H1 (cell line): ENCODE measurements around the gene UBE2I. TPM values are rescaled to one million over a fixed set of nuclear protein-coding genes. Genes with fewer than 3 reads are reported as not detected.

Experiments
- CTCF ChIA-PET: fragments of 300-600 bp; sonication (Branson Sonifier 250); formaldehyde crosslinking; loops from one replicate; lab custom pipeline; 2021; ENCODE audit not compliant: partially characterized antibody; lab: Charles Lee
- POLR2A ChIA-PET: fragments of 300-600 bp; sonication (Branson Sonifier 250); formaldehyde crosslinking; loops from one replicate; lab custom pipeline; 2021; ENCODE audit warnings: inconsistent platforms; ENCODE audit not compliant: partially characterized antibody; lab: Charles Lee
- DNase-seq, 2 experiments: peaks; one replicate each; pipeline versions ENCODE4 v3.0.0 to v3.0.0-alpha.2; 2010 to 2022; ENCODE audit warnings: low spot score in 2 of 2, low read depth in 1 of 2, mixed read lengths in 1 of 2
- FAIRE-seq: peaks from 2 replicates; lab custom pipeline; 2011; peaks lifted over from hg19 to GRCh38; lab: Jason Lieb, UNC
- H2AFZ ChIP-seq: 2 replicates; pipeline ENCODE4 v1.8.1; 2012; ENCODE audit warnings: low read length, inconsistent platforms
- H2AK5ac ChIP-seq: 2 replicates; pipeline ENCODE4 v1.6.1; 2013; ENCODE audit warnings: low read depth, low read length
- H2BK120ac ChIP-seq: replicated peaks from 2 replicates; pipeline ENCODE3; 2013; ENCODE audit warnings: low read depth, low read length, inconsistent platforms
- H2BK12ac ChIP-seq: 2 replicates; pipeline ENCODE4 v1.6.1; 2013; ENCODE audit warnings: low read depth, low read length
- H2BK15ac ChIP-seq: 2 replicates; pipeline ENCODE4 v1.6.1; 2013; ENCODE audit warnings: low read length
- H2BK20ac ChIP-seq: 2 replicates; pipeline ENCODE4 v1.6.1; 2013; ENCODE audit warnings: low read length
- H2BK5ac ChIP-seq: 2 replicates; pipeline ENCODE4 v1.6.1; 2013; ENCODE audit warnings: low read depth, low read length
- H3K14ac ChIP-seq: 2 replicates; pipeline ENCODE4 v1.6.1; 2013; ENCODE audit warnings: inconsistent platforms; ENCODE audit not compliant: insufficient read length
- H3K18ac ChIP-seq: 2 replicates; pipeline ENCODE4 v1.6.1; 2013; ENCODE audit warnings: low read length; ENCODE audit errors: extremely low read depth
- H3K23ac ChIP-seq: 2 replicates; pipeline ENCODE4 v1.6.1; 2013; ENCODE audit warnings: inconsistent platforms; ENCODE audit not compliant: insufficient read length
- H3K23me2 ChIP-seq: 2 replicates; pipeline ENCODE4 v1.6.1; 2013; ENCODE audit warnings: low read depth, low read length
- H3K27ac ChIP-seq: 2 replicates; pipeline ENCODE4 v1.6.1; 2011; ENCODE audit warnings: low read depth, low read length, inconsistent platforms
- H3K27me3 ChIP-seq, 4 experiments: replicated peaks in 1 of 4; 1 replicate in 1 of 4; 2 replicates in 3 of 4; pipeline versions ENCODE4 v1.6.1 to v1.8.1; 2011 to 2013; ENCODE audit warnings: low read length in 3 of 4, mild to moderate bottlenecking in 3 of 4, inconsistent platforms in 2 of 4, mixed read lengths in 2 of 4, moderate library complexity in 1 of 4; ENCODE audit not compliant: control insufficient read depth in 3 of 4, insufficient read depth in 3 of 4; ENCODE audit errors: extremely low read depth in 1 of 4
- H3K36me3 ChIP-seq, 4 experiments: 2 replicates each; pipeline versions ENCODE4 v1.6.1 to v1.8.1; 2011 to 2013; ENCODE audit warnings: mild to moderate bottlenecking in 4 of 4, low read length in 3 of 4, moderate library complexity in 2 of 4, control low read depth in 1 of 4, inconsistent platforms in 1 of 4; ENCODE audit not compliant: insufficient read depth in 4 of 4, control insufficient read depth in 2 of 4
- H3K4ac ChIP-seq: replicated peaks from 2 replicates; pipeline ENCODE3; 2013; ENCODE audit warnings: low read length, low read depth, mixed read lengths, inconsistent platforms; ENCODE audit not compliant: insufficient read length
- H3K4me1 ChIP-seq, 4 experiments: replicated peaks in 1 of 4; 1 replicate in 1 of 4; 2 replicates in 3 of 4; pipeline versions ENCODE4 v1.6.1 to v1.8.1; 2011 to 2013; ENCODE audit warnings: low read length in 3 of 4, inconsistent platforms in 2 of 4, mixed read lengths in 1 of 4; ENCODE audit not compliant: insufficient read depth in 4 of 4, control insufficient read depth in 3 of 4
- H3K4me2 ChIP-seq, 2 experiments: 2 replicates each; pipeline versions ENCODE4 v1.6.1 to v1.8.1; 2011 to 2013; ENCODE audit warnings: low read depth in 2 of 2, low read length in 2 of 2, control low read depth in 1 of 2, inconsistent platforms in 1 of 2, mild to moderate bottlenecking in 1 of 2; ENCODE audit not compliant: insufficient read depth in 1 of 2
- H3K4me3 ChIP-seq, 4 experiments: fragments of 200-600, 300-600 bp in 1 of 4; sonication (generic), shearing (Covaris generic), sonication (Bioruptor Twin) in 1 of 4; 2 replicates each; pipeline versions ENCODE4 v1.5.1 to v1.8.1; 2011 to 2016; ENCODE audit warnings: low read length in 4 of 4, low read depth in 3 of 4, control low read depth in 2 of 4, inconsistent platforms in 2 of 4, mild to moderate bottlenecking in 2 of 4, mixed read lengths in 1 of 4, moderate library complexity in 1 of 4; ENCODE audit not compliant: insufficient read depth in 2 of 4; ENCODE audit errors: extremely low read depth in 1 of 4
- H3K56ac ChIP-seq: replicated peaks from 2 replicates; pipeline ENCODE3; 2013; ENCODE audit warnings: low read depth, mild to moderate bottlenecking, mixed read lengths, low read length, inconsistent platforms; ENCODE audit not compliant: insufficient read length
- H3K79me1 ChIP-seq: 2 replicates; pipeline ENCODE4 v1.6.1; 2013; ENCODE audit warnings: low read depth, low read length, control low read depth
- H3K79me2 ChIP-seq, 2 experiments: 2 replicates each; pipeline versions ENCODE4 v1.6.1 to v1.8.1; 2012 to 2013; ENCODE audit warnings: low read length in 2 of 2, mild to moderate bottlenecking in 2 of 2, inconsistent platforms in 1 of 2; ENCODE audit not compliant: insufficient read depth in 2 of 2, control insufficient read depth in 1 of 2
- H3K9ac ChIP-seq, 4 experiments: replicated peaks in 1 of 4; 1 replicate in 1 of 4; 2 replicates in 3 of 4; pipeline versions ENCODE4 v1.6.1 to v1.8.1; 2011 to 2013; ENCODE audit warnings: low read depth in 3 of 4, low read length in 3 of 4, control low read depth in 2 of 4, mild to moderate bottlenecking in 2 of 4, moderate library complexity in 2 of 4, inconsistent platforms in 1 of 4; ENCODE audit errors: extremely low read depth in 1 of 4
- H3K9me3 ChIP-seq, 2 experiments: 2 replicates each; pipeline versions ENCODE4 v1.6.1 to v1.8.1; 2012 to 2013; ENCODE audit warnings: mild to moderate bottlenecking in 2 of 2, moderate library complexity in 2 of 2, control low read depth in 1 of 2, inconsistent platforms in 1 of 2, low read depth in 1 of 2, low read length in 1 of 2, mixed read lengths in 1 of 2; ENCODE audit not compliant: insufficient read depth in 2 of 2
- H4K20me1 ChIP-seq, 2 experiments: replicated peaks in 1 of 2; 2 replicates each; pipeline versions ENCODE3 to v1.8.1; 2011 to 2013; ENCODE audit warnings: inconsistent platforms in 2 of 2, low read length in 2 of 2, mild to moderate bottlenecking in 1 of 2; ENCODE audit not compliant: insufficient read depth in 2 of 2, control insufficient read depth in 1 of 2
- H4K5ac ChIP-seq: 2 replicates; pipeline ENCODE4 v1.6.1; 2013; ENCODE audit warnings: low read length, low read depth, mixed read lengths, inconsistent platforms; ENCODE audit not compliant: insufficient read length
- H4K8ac ChIP-seq: 2 replicates; pipeline ENCODE4 v1.8.0; 2013; ENCODE audit warnings: mild to moderate bottlenecking, moderate library complexity, low read length, inconsistent platforms; ENCODE audit not compliant: insufficient read depth; ENCODE audit errors: extremely low read depth
- H4K91ac ChIP-seq: replicated peaks from 2 replicates; pipeline ENCODE3; 2013; ENCODE audit warnings: low read length, mixed read lengths, inconsistent platforms; ENCODE audit not compliant: insufficient read length
- POLR2AphosphoS5 ChIP-seq: IDR thresholded peaks from 2 replicates; pipeline ENCODE4 v1.6.1; 2011; ENCODE audit warnings: low read depth, low read length
- RBBP5 ChIP-seq: IDR thresholded peaks from 2 replicates; pipeline ENCODE4 v1.7.1; 2012; ENCODE audit warnings: low read depth, mild to moderate bottlenecking, inconsistent platforms, low read length, moderate library complexity, borderline replicate concordance
- WGBS, 2 experiments: shearing (Covaris generic) in 1 of 2; methylation state at CpG; one replicate each; pipeline versions ENCODE4 v1.1.6 to v1.1.7; 2013 to 2015; ENCODE audit warnings: low lambda C conversion rate in 2 of 2, mixed read lengths in 2 of 2, inconsistent platforms in 1 of 2, low coverage in 1 of 2, missing lambda C conversion rate in 1 of 2; ENCODE audit not compliant: insufficient replicate concordance in 2 of 2, insufficient coverage in 1 of 2, insufficient read length in 1 of 2; ENCODE audit errors: extremely low coverage in 1 of 2, missing lambda C conversion rate in 1 of 2; 5-methylcytosine and 5-hydroxymethylcytosine counted together
- polyA plus RNA-seq, 7 experiments: library from polyadenylated mRNA; depleted of rRNA in 3 of 7; stranded (reverse) in 5 of 7; unstranded in 2 of 7; fragments of >200 nt in 5 of 7; fragments of 200-250 nt in 2 of 7; gene quantifications; 1 replicate in 5 of 7; 2 replicates in 1 of 7; 4 replicates in 1 of 7; pipeline versions ENCODE4 v1.2.1 to v1.2.3, GENCODE V29; 2011 to 2013; ENCODE audit warnings: missing spikeins in 2 of 7, mixed read lengths in 2 of 7
- total RNA-seq: library from RNA; stranded (reverse); fragmentation: NEBNext Ultra II Directional; extraction: Animal tissue kit (Norgen Biotek cat#: 25700); gene quantifications from 2 replicates; pipeline ENCODE4 v1.2.1, GENCODE V29; 2021

Gene UBE2I
- total and polyA plus RNA-seq, 2 of the 8 experiments (the other 6 are each of a cell fraction or from before 2014, with no cell fraction given), result 148 to 268 TPM

GRCh38 chr16:1375741-1376410 is 66.4 kb downstream of the UBE2I start:
- no peak overlapping the region for H3K4ac ChIP-seq
- no peak overlapping the region for H4K5ac ChIP-seq
- no peak overlapping the region for H3K56ac ChIP-seq
- no peak for FAIRE-seq
- no peak overlapping the region for H4K8ac ChIP-seq
- H3K79me2 ChIP-seq, result peaks cover 4 to 19% of the 10 kb centered on the region in 2 experiments; a peak in 2 of 4 replicates
- H2BK15ac ChIP-seq, result no peak overlapping the region
- no peak overlapping the region for H2BK120ac ChIP-seq
- H3K18ac ChIP-seq, result no peak overlapping the region
- H3K9ac ChIP-seq, result no peak overlapping the region
- peaks cover 0 to 11% (median 0%) of the 10 kb centered on the region in 4 experiments; a peak in 1 of 8 replicates for H3K36me3 ChIP-seq
- no peak overlapping the region for H3K23ac ChIP-seq
- H3K27ac ChIP-seq, result no peak overlapping the region
- 89% methylated on average over 17 of the region's 19 CpGs; no CpG with 5 or more reads in 1 of the 2 experiments for WGBS, 2 experiments
- peaks cover 12% of the 10 kb centered on the region for H3K23me2 ChIP-seq
- H4K91ac ChIP-seq, result no peak overlapping the region
- no peak for DNase-seq
- H3K9me3 ChIP-seq, result no peaks in the 10 kb centered on the region
- H3K4me2 ChIP-seq, result no peak overlapping the region
- H2BK5ac ChIP-seq, result no peak overlapping the region; the same call in 1 of the 2 replicates
- H3K14ac ChIP-seq, result no peak overlapping the region
- H2AFZ ChIP-seq, result no peak overlapping the region
- no peak overlapping the region for H2BK20ac ChIP-seq
- no peak overlapping the region for H3K4me3 ChIP-seq
- POLR2A ChIA-PET, result interaction anchor here (1.8 to 4.8 kb wide), 2 partner anchors 11 kb away, joined by 10 to 44 read pairs; no protein-coding TSS in a partner anchor
- H2BK12ac ChIP-seq, result no peak overlapping the region
- peaks cover 0 to 16% (median 10%) of the 10 kb centered on the region in 4 experiments; a peak in 5 of 7 replicates for H3K4me1 ChIP-seq
- peaks cover 3 to 23% of the 10 kb centered on the region in 2 experiments for H4K20me1 ChIP-seq
- no peak overlapping the region for H2AK5ac ChIP-seq
- H3K27me3 ChIP-seq, result no peaks in the 10 kb centered on the region
- H3K79me1 ChIP-seq, result peaks cover 9% of the 10 kb centered on the region
- CTCF ChIA-PET, result interaction anchor here (1.1 kb wide), 1 partner anchor 15 kb away, joined by 3 read pairs; no protein-coding TSS in a partner anchor
- TF ChIP-seq POLR2AphosphoS5 (peak; percentile 16; the same call in 1 of the 2 replicates), RBBP5 (no peak)

Other genes starting within 250 kb of the UBE2I start
- gene SSTR5, start 236.9 kb upstream of the UBE2I start, total RNA-seq, result 0.31 and 0.56 TPM in 2 replicates
- gene SSTR5, start 236.9 kb upstream of the UBE2I start, polyA plus RNA-seq (2011; rRNA removed), result 0.60 and 0.61 TPM in 2 replicates
- not detected in 2 replicates for gene C1QTNF8, start 213.4 kb upstream of the UBE2I start, total RNA-seq
- not detected in 2 replicates for gene C1QTNF8, start 213.4 kb upstream of the UBE2I start, polyA plus RNA-seq (2011; rRNA removed)
- gene CACNA1H, start 156.5 kb upstream of the UBE2I start, total RNA-seq, result 27.2 and 28.7 TPM in 2 replicates
- gene CACNA1H, start 156.5 kb upstream of the UBE2I start, polyA plus RNA-seq (2011; rRNA removed), result 14.0 and 27.4 TPM in 2 replicates
- not detected in 2 replicates for gene TPSG1, start 84.4 kb upstream of the UBE2I start, total RNA-seq
- gene TPSG1, start 84.4 kb upstream of the UBE2I start, polyA plus RNA-seq (2011; rRNA removed), result not detected in 2 replicates
- gene TPSB2, start 79.5 kb upstream of the UBE2I start, total RNA-seq, result not detected in 2 replicates
- gene TPSB2, start 79.5 kb upstream of the UBE2I start, polyA plus RNA-seq (2011; rRNA removed), result 0.08 TPM in 1 of 2 replicates, not detected in the other
- not detected in 2 replicates for gene TPSAB1, start 68.9 kb upstream of the UBE2I start, total RNA-seq
- 0.09 TPM in 2 replicates for gene TPSAB1, start 68.9 kb upstream of the UBE2I start, polyA plus RNA-seq (2011; rRNA removed)
- gene TPSD1, start 53.6 kb upstream of the UBE2I start, total RNA-seq, result not detected in 2 replicates
- gene TPSD1, start 53.6 kb upstream of the UBE2I start, polyA plus RNA-seq (2011; rRNA removed), result 0.26 and 0.61 TPM in 2 replicates
- 6.8 and 7.9 TPM in 2 replicates for gene BAIAP3, start 24.0 kb downstream of the UBE2I start, total RNA-seq
- gene BAIAP3, start 24.0 kb downstream of the UBE2I start, polyA plus RNA-seq (2011; rRNA removed), result 2.9 and 6.3 TPM in 2 replicates
- gene TSR3, start 42.2 kb downstream of the UBE2I start, total RNA-seq, result 45.9 and 52.3 TPM in 2 replicates
- gene TSR3, start 42.2 kb downstream of the UBE2I start, polyA plus RNA-seq (2011; rRNA removed), result 43.1 and 66.0 TPM in 2 replicates
- 25.2 and 26.2 TPM in 2 replicates for gene GNPTG, start 42.3 kb downstream of the UBE2I start, total RNA-seq
- 51.2 and 73.3 TPM in 2 replicates for gene GNPTG, start 42.3 kb downstream of the UBE2I start, polyA plus RNA-seq (2011; rRNA removed)
- 31.8 and 32.1 TPM in 2 replicates for gene UNKL, start 105.1 kb downstream of the UBE2I start, total RNA-seq
- gene UNKL, start 105.1 kb downstream of the UBE2I start, polyA plus RNA-seq (2011; rRNA removed), result 25.1 and 32.0 TPM in 2 replicates
- gene UQCC4, start 111.1 kb downstream of the UBE2I start, total RNA-seq, result 13.4 and 14.9 TPM in 2 replicates
- gene UQCC4, start 111.1 kb downstream of the UBE2I start, polyA plus RNA-seq (2011; rRNA removed), result 33.8 and 35.0 TPM in 2 replicates
- not detected in 2 replicates for gene PERCC1, start 121.4 kb downstream of the UBE2I start, total RNA-seq
- not detected in 2 replicates for gene PERCC1, start 121.4 kb downstream of the UBE2I start, polyA plus RNA-seq (2011; rRNA removed)
- gene CCDC154, start 134.9 kb downstream of the UBE2I start, total RNA-seq, result 0.88 and 1.3 TPM in 2 replicates
- 0.15 and 0.58 TPM in 2 replicates for gene CCDC154, start 134.9 kb downstream of the UBE2I start, polyA plus RNA-seq (2011; rRNA removed)
- 76.5 and 81.5 TPM in 2 replicates for gene CLCN7, start 165.4 kb downstream of the UBE2I start, total RNA-seq
- gene CLCN7, start 165.4 kb downstream of the UBE2I start, polyA plus RNA-seq (2011; rRNA removed), result 38.6 and 79.6 TPM in 2 replicates
- not detected in 2 replicates for gene PTX4, start 179.3 kb downstream of the UBE2I start, total RNA-seq
- gene PTX4, start 179.3 kb downstream of the UBE2I start, polyA plus RNA-seq (2011; rRNA removed), result not detected in 2 replicates
- 64.8 and 66.4 TPM in 2 replicates for gene TELO2, start 183.7 kb downstream of the UBE2I start, total RNA-seq
- 39.3 and 72.9 TPM in 2 replicates for gene TELO2, start 183.7 kb downstream of the UBE2I start, polyA plus RNA-seq (2011; rRNA removed)
- gene TMEM204, start 224.0 kb downstream of the UBE2I start, total RNA-seq, result not detected in 2 replicates
- 0.03 TPM in 1 of 2 replicates, not detected in the other for gene TMEM204, start 224.0 kb downstream of the UBE2I start, polyA plus RNA-seq (2011; rRNA removed)